GM11168 (cell line): Measurements from ENCODE around the gene F10.
"Not testable (repeated sequence)": the region's sequence is repeated elsewhere in the genome, so short reads cannot be mapped to it uniquely, and the experiment has no call there.

Experiments
- in situ Hi-C: fragments of 300-500 bp; cut with MboI; formaldehyde crosslinking; loops from one replicate; pipeline ENCODE4 v1.12.0; 2022; ENCODE audit warnings: low sequenced_read_pairs; ENCODE audit not compliant: unreplicated experiment

The F10 gene

GRCh38 chr13:113149711-113150549 is 27.3 kb downstream of the F10 start:
- in situ Hi-C loops: no loop called here

GRCh38 chr13:113150550-113151365 is 28.2 kb downstream of the F10 start:
- in situ Hi-C loops: no loop called here

- in situ Hi-C loops: no loop called here
These were observed 29.4 kb downstream of the F10 start for GRCh38 chr13:113151745-113152690.

- in situ Hi-C loops: no loop called here
These were observed 30.0 kb downstream of the F10 start for GRCh38 chr13:113152691-113152983.

- in situ Hi-C loops: no loop called here
These were observed 30.6 kb downstream of the F10 start for GRCh38 chr13:113152984-113153809.

GRCh38 chr13:113153810-113154748 is 31.5 kb downstream of the F10 start:
- in situ Hi-C loops: no loop called here

- in situ Hi-C loops: no loop called here
These were observed 32.6 kb downstream of the F10 start for GRCh38 chr13:113155201-113155600.

GRCh38 chr13:113155982-113156655 is 33.5 kb downstream of the F10 start:
- in situ Hi-C loops: no loop called here

GRCh38 chr13:113157206-113157928 is 34.8 kb downstream of the F10 start:
- in situ Hi-C loops: no loop called here

GRCh38 chr13:113157929-113158747 is 35.5 kb downstream of the F10 start, which contains the start of gene PROZ:
PROZ (plus strand) TSS chr13:113158648; CDS start chr13:113158661, 13 bp downstream.
- in situ Hi-C loops: no loop called here

- in situ Hi-C loops: no loop called here
These were observed 36.3 kb downstream of the F10 start for GRCh38 chr13:113158946-113159345.

GRCh38 chr13:113159701-113160100 is 37.1 kb downstream of the F10 start:
- in situ Hi-C loops: no loop called here

GRCh38 chr13:113160983-113161382 is 38.4 kb downstream of the F10 start:
- in situ Hi-C loops: no loop called here

GRCh38 chr13:113161433-113161832 is 38.8 kb downstream of the F10 start:
- in situ Hi-C loops: no loop called here

- in situ Hi-C loops: not testable (repeated sequence)
These were observed 39.4 kb downstream of the F10 start for GRCh38 chr13:113161975-113162374.
